Ishikawa (cell line): ENCODE data around the gene DBT.

ENCODE experiments used
- CEBPB ChIP-seq: IDR thresholded peaks from 2 replicates; pipeline ENCODE4 v1.6.1; 2012
- MAX ChIP-seq: IDR thresholded peaks from 2 replicates; pipeline ENCODE4 v1.6.1; 2012
- REST ChIP-seq: IDR thresholded peaks from 2 replicates; pipeline ENCODE4 v1.6.1; 2012; ENCODE audit warnings: low read depth, mild to moderate bottlenecking
- TAF1 ChIP-seq: IDR thresholded peaks from 2 replicates; pipeline ENCODE4 v1.6.1; 2012; ENCODE audit warnings: low read depth, mild to moderate bottlenecking

- TF ChIP-seq CEBPB (no peak), REST (no peak), TAF1 (no peak), MAX (no peak)
These were observed 81.6 kb downstream of the DBT start for GRCh38 chr1:100168051-100168450.
